ENCODE data around the gene ADRA2C. TPM values are rescaled to one million over a fixed set of nuclear protein-coding genes. Genes with fewer than 3 reads are reported as not detected.

The ADRA2C gene
- polyA plus RNA-seq, 3 donors from 2014 or later: not detected

DNA sequence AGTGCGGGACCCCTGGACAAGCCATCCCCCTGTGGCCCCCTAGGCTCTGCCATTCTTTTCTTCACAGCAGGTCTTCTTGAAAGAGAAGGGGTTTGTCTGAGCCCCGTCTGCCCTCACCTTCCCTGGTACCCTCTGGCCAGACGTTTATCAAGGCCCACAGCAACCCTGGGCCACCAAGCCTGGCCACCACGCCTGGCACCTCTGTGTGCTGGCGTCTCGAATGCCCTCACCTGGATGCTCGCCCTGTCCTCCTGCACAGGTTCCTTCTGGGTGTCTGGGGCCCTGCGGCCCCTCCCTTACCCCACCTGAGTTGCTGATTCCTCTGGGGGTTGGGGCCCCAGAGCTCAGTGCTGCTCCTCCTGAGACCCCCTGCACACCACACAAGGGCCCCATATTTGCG is 25.1 kb downstream of the ADRA2C start:
- Mint-ChIP-seq H3K27me3 (ENCODE audit: low read depth in 3 of 3) (peaks cover 1 to 19% (median 13%) of the 10 kb centered on the region in 3 donors), H3K27ac (no peak overlapping the region), H3K9me3 (peaks cover 11 to 25% (median 15%) of the 10 kb centered on the region in 6 donors), H3K36me3 (peaks cover 0 to 10% (median 0%) of the 10 kb centered on the region in 3 donors), H3K4me3 (no peak overlapping the region), H3K4me1 (no peaks in the 10 kb centered on the region)
- DNase-seq: no peak

DNA sequence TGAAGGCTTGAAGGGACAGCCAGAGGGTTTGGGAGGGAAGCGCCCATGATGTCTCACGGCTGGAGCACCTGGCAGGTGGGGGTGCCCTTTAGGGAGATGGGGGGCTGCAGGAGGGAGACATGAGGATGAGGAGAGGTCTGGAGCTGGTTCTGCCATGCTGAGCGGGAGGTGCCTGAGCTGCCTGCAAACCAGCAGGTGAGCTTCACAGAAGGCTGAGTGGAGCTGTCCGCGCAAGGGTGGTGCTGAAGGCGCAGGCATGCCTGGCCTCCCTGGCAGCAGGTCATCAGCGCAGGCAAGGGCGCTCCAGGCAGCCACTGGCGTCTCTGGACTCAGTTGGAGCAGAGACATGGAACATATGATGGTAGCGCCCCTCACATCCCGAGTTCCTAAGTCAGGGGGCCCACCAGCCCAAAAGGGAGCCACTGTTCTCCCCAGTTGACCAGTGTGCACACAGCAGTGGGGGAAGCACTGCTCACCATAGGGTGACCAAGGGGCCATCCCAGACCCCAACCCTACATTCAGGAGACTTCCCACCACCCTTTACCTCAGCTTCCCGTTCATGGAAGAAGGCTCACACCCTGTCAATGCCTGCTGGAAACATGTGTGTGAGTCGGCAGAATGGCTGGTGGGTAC is 25.8 kb downstream of the ADRA2C start:
- no peak overlapping the region for H3K4me3 Mint-ChIP-seq
- peaks cover 11 to 27% (median 15%) of the 10 kb centered on the region in 6 donors for H3K9me3 Mint-ChIP-seq
- peaks cover 0 to 10% (median 0%) of the 10 kb centered on the region in 3 donors for H3K36me3 Mint-ChIP-seq
- H3K27ac Mint-ChIP-seq: no peak overlapping the region
- H3K4me1 Mint-ChIP-seq: no peaks in the 10 kb centered on the region
- peak in 1 of 3 donors; percentile 19 for DNase-seq
- peaks cover 1 to 19% (median 13%) of the 10 kb centered on the region in 3 donors for H3K27me3 Mint-ChIP-seq (ENCODE audit: low read depth in 3 of 3)

GRCh38 chr4:3792813-3793212 is 26.6 kb downstream of the ADRA2C start:
- Mint-ChIP-seq H3K27ac (no peak overlapping the region), H3K9me3 (peaks cover 11 to 27% (median 15%) of the 10 kb centered on the region in 6 donors), H3K36me3 (peaks cover 0 to 10% (median 0%) of the 10 kb centered on the region in 3 donors), H3K4me1 (no peaks in the 10 kb centered on the region), H3K27me3 (ENCODE audit: low read depth in 3 of 3) (peaks cover 1 to 19% (median 13%) of the 10 kb centered on the region in 3 donors), H3K4me3 (no peak overlapping the region)
- no peak for DNase-seq

DNA sequence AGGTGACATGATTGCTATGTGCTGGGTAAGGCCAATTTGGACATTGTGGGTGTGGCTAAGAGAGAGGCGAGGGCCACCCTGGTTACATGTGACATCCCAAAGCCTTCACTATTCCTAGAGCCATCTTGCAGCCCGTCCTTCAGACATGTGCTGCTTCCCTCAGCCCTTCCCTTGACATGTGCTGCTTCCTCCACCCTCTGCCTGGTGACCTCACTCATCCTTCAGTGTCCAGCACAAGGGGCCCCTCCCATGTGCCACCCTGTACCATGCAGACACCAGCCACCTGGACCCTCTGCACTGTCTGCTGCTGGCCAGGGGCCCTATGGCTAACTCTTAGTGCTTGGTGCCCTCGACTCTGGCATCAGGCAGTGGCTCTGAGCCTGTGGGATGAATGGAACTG is 27.4 kb downstream of the ADRA2C start:
- H3K27ac Mint-ChIP-seq: no peak overlapping the region
- no peak overlapping the region for H3K4me3 Mint-ChIP-seq
- peaks cover 11 to 27% (median 15%) of the 10 kb centered on the region in 6 donors for H3K9me3 Mint-ChIP-seq
- peaks cover 0 to 10% (median 0%) of the 10 kb centered on the region in 3 donors for H3K36me3 Mint-ChIP-seq
- DNase-seq: no peak
- no peaks in the 10 kb centered on the region for H3K4me1 Mint-ChIP-seq
- peaks cover 1 to 17% (median 12%) of the 10 kb centered on the region in 3 donors for H3K27me3 Mint-ChIP-seq (ENCODE audit: low read depth in 3 of 3)

DNA sequence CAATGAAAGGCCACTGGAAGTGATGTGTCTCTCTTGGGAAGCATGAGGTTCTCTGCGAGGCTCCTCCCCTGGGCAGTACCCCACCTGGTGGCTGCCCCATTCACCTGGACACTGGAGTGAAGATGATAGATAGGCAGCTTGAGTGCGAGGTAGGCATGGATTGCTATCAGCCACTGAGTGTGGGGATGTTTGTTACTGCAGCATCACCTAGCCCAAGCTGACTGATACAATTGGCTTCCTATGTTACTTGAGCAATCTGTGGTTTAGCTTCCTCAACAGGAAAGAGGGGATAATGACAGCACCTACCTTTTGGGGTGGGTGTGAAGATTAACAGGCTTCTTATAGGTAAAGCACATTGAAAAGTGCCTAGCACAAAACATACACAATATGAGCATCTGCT is 30.8 kb downstream of the ADRA2C start:
- no peak for DNase-seq
- peaks cover 0 to 15% (median 7%) of the 10 kb centered on the region in 3 donors for H3K27me3 Mint-ChIP-seq (ENCODE audit: low read depth in 3 of 3)
- no peak overlapping the region for H3K4me3 Mint-ChIP-seq
- peaks cover 0 to 10% (median 0%) of the 10 kb centered on the region in 3 donors for H3K36me3 Mint-ChIP-seq
- no peaks in the 10 kb centered on the region for H3K4me1 Mint-ChIP-seq
- no peak overlapping the region for H3K27ac Mint-ChIP-seq
- H3K9me3 Mint-ChIP-seq: peaks cover 10 to 27% (median 15%) of the 10 kb centered on the region in 6 donors

- no peak for DNase-seq
- H3K4me1 Mint-ChIP-seq: no peaks in the 10 kb centered on the region
- H3K9me3 Mint-ChIP-seq: peaks cover 10 to 27% (median 15%) of the 10 kb centered on the region in 6 donors
- H3K36me3 Mint-ChIP-seq: peaks cover 0 to 10% (median 0%) of the 10 kb centered on the region in 3 donors
- H3K4me3 Mint-ChIP-seq: no peak overlapping the region
- H3K27me3 Mint-ChIP-seq (ENCODE audit: low read depth in 3 of 3): peaks cover 4 to 12% (median 4%) of the 10 kb centered on the region in 3 donors
- H3K27ac Mint-ChIP-seq: no peak overlapping the region
These were observed 31.9 kb downstream of the ADRA2C start for GRCh38 chr4:3797831-3798790.

DNA sequence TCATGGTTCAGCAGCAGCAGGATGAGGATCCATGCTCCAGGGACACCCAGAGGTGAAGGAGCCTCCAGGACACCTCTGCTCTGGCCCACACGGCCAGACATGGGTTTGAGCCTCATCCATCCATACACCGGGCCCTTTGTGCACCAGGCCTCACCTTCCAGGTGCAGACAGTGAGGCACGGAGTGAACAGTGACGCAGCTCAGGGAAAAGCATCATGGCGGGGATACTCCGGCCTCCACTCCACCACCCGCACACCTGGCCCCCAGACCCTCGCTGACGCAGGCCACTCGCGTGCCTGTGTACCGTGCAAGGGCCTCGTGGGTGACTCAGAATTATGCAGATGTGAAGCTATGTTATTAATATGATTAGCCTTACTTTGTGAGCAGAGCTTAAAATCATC is 33.3 kb downstream of the ADRA2C start:
- Mint-ChIP-seq H3K36me3 (peaks cover 0 to 10% (median 0%) of the 10 kb centered on the region in 3 donors), H3K4me1 (no peaks in the 10 kb centered on the region), H3K9me3 (peaks cover 7 to 22% (median 14%) of the 10 kb centered on the region in 6 donors), H3K27ac (no peak overlapping the region), H3K4me3 (no peak overlapping the region), H3K27me3 (ENCODE audit: low read depth in 3 of 3) (peaks cover 2 to 6% (median 2%) of the 10 kb centered on the region in 3 donors)
- DNase-seq: no peak

DNA sequence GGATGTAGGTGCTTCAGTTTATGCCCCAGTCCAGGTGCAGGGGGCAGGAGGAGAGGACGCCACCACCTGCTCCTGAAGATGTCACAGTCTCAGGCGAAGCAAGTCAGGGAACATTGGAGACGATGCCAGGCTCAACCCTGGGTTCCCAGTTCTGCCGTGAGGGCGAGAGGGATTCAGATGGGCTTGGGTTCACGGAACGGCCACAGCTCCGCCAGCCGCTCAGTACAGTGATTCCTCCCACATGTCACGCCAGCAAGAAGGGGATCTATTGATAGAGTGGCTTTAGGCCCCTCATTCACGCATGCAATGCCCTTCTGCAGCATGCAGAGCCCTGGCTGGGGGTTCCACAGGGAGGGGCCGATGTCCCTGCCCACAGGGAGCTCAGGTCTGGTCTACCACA is 34.2 kb downstream of the ADRA2C start:
- Mint-ChIP-seq H3K36me3 (peaks cover 0 to 2% (median 0%) of the 10 kb centered on the region in 3 donors), H3K4me3 (no peak overlapping the region), H3K27ac (no peak overlapping the region), H3K9me3 (peaks cover 2 to 13% (median 7%) of the 10 kb centered on the region in 6 donors), H3K4me1 (no peaks in the 10 kb centered on the region), H3K27me3 (ENCODE audit: low read depth in 3 of 3) (peaks cover 2 to 6% (median 2%) of the 10 kb centered on the region in 3 donors)
- no peak for DNase-seq

- Mint-ChIP-seq H3K27ac (no peak overlapping the region), H3K4me3 (no peak overlapping the region), H3K4me1 (no peaks in the 10 kb centered on the region), H3K36me3 (no peaks in the 10 kb centered on the region), H3K9me3 (peaks cover 0 to 2% (median 0%) of the 10 kb centered on the region in 6 donors), H3K27me3 (ENCODE audit: low read depth in 3 of 3) (peaks cover 3 to 9% (median 6%) of the 10 kb centered on the region in 3 donors)
- DNase-seq: no peak
These were observed 35.3 kb downstream of the ADRA2C start for GRCh38 chr4:3801521-3801920.

GRCh38 chr4:3801931-3802550 is 35.9 kb downstream of the ADRA2C start:
- no peaks in the 10 kb centered on the region for H3K36me3 Mint-ChIP-seq
- H3K4me3 Mint-ChIP-seq: no peak overlapping the region
- no peak for DNase-seq
- H3K9me3 Mint-ChIP-seq: no peaks in the 10 kb centered on the region
- no peak overlapping the region for H3K27ac Mint-ChIP-seq
- H3K4me1 Mint-ChIP-seq: no peaks in the 10 kb centered on the region
- H3K27me3 Mint-ChIP-seq (ENCODE audit: low read depth in 3 of 3): peaks cover 4 to 9% (median 7%) of the 10 kb centered on the region in 3 donors

GRCh38 chr4:3802571-3803474 is 36.6 kb downstream of the ADRA2C start:
- Mint-ChIP-seq H3K4me1 (no peaks in the 10 kb centered on the region), H3K9me3 (no peaks in the 10 kb centered on the region), H3K4me3 (no peak overlapping the region), H3K27ac (no peak overlapping the region), H3K27me3 (ENCODE audit: low read depth in 3 of 3) (peaks cover 4 to 13% (median 9%) of the 10 kb centered on the region in 3 donors), H3K36me3 (no peaks in the 10 kb centered on the region)
- DNase-seq: no peak

GRCh38 chr4:3803475-3803847 is 37.3 kb downstream of the ADRA2C start:
- no peak overlapping the region for H3K4me3 Mint-ChIP-seq
- DNase-seq: no peak
- H3K27ac Mint-ChIP-seq: no peak overlapping the region
- H3K36me3 Mint-ChIP-seq: no peaks in the 10 kb centered on the region
- H3K9me3 Mint-ChIP-seq: no peaks in the 10 kb centered on the region
- no peaks in the 10 kb centered on the region for H3K4me1 Mint-ChIP-seq
- H3K27me3 Mint-ChIP-seq (ENCODE audit: low read depth in 3 of 3): peaks cover 4 to 18% (median 9%) of the 10 kb centered on the region in 3 donors

GRCh38 chr4:3803946-3804345 is 37.8 kb downstream of the ADRA2C start:
- no peak overlapping the region for H3K4me3 Mint-ChIP-seq
- H3K27me3 Mint-ChIP-seq (ENCODE audit: low read depth in 3 of 3): peaks cover 3 to 20% (median 12%) of the 10 kb centered on the region in 3 donors
- DNase-seq: no peak
- no peak overlapping the region for H3K27ac Mint-ChIP-seq
- no peaks in the 10 kb centered on the region for H3K9me3 Mint-ChIP-seq
- no peaks in the 10 kb centered on the region for H3K36me3 Mint-ChIP-seq
- no peaks in the 10 kb centered on the region for H3K4me1 Mint-ChIP-seq
